ENCODE results near the gene RNF7.

- no peak for TF ChIP-seq CTCF (IDR thresholded peaks at IDR 0.05; ENCODE audit: borderline replicate concordance, extremely low read depth, low read length, poor library complexity, severe bottlenecking)
- TF ChIP-seq EZH2 (IDR thresholded peaks at IDR 0.05; ENCODE audit: borderline replicate concordance, low read depth, low read length, severe bottlenecking), result no peak
Measured at GRCh38 chr3:141737093-141737492, 1.0 kb upstream of the RNF7 start.
